ENCODE measurements around the gene SUCLG2. TPM values are rescaled to one million over a fixed set of nuclear protein-coding genes. Genes with fewer than 3 reads are reported as not detected.

The SUCLG2 gene
- total and polyA plus RNA-seq, 2 of the 4 experiments (the other 2 are of a cell fraction): 26.8 to 34.6 TPM

DNA sequence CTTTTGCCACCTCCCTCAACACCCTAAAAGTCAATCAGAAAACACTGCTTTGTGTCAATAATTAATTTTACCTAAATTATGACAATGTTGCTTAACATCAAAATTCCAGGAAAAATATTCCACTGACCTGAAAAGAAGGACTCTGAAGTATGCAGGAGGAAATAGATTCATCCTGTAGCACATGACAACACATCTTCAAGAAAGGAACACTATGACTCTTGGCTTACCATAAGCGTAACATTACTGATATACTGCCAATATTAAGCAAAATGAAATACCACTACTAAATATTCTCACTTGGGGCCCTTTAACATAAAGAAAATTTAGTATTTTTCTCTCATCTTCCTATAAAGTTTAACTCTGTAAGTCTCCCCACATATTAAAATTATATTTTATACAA lies 9.6 kb downstream of the SUCLG2 start:
- no CpG with 5 or more reads among the region's 1 CpG for WGBS, 2 experiments (ENCODE audit: extremely low coverage in 2 of 2, insufficient read length in 1 of 2)
- Histone ChIP-seq H3K4me1 (ENCODE audit: control insufficient read depth, insufficient read depth, low read length) (peaks cover 19% of the 10 kb centered on the region), H4K20me1 (ENCODE audit: insufficient read depth, low read length) (peaks cover 11% of the 10 kb centered on the region; the same call in 1 of the 2 replicates), H3K27ac (ENCODE audit: insufficient read depth, low read length) (no peak overlapping the region), H3K9me1 (ENCODE audit: insufficient read depth, low read length) (peaks cover 17% of the 10 kb centered on the region), H3K36me3 (ENCODE audit: control insufficient read depth, insufficient read depth, low read length) (no peaks in the 10 kb centered on the region), H3K18ac (ENCODE audit: low read depth, low read length) (no peak overlapping the region), H4K8ac (ENCODE audit: low read depth in 2 of 2, low read length in 2 of 2) (no peak overlapping the region), H2AK9ac (replicated peaks; ENCODE audit: low read depth, low read length, poor library complexity) (no peak overlapping the region), H2AFZ (replicated peaks; ENCODE audit: low read length, poor library complexity) (no peak overlapping the region), H3K9me3 (ENCODE audit: control insufficient read depth, insufficient read depth, low read length) (no peaks in the 10 kb centered on the region), H3K4me2 (ENCODE audit: low read depth, low read length) (no peak overlapping the region), H4K91ac (ENCODE audit: insufficient read depth, low read depth, low read length) (no peak overlapping the region), H3K4ac (ENCODE audit: low read depth, low read length) (no peak overlapping the region), H3K56ac (ENCODE audit: extremely low read depth, insufficient read depth, low read length) (no peak overlapping the region), H3K79me1 (ENCODE audit: low read depth in 1 of 2, low read length in 2 of 2) (peaks cover 30 to 68% of the 10 kb centered on the region in 2 experiments), H2BK20ac (ENCODE audit: low read depth, low read length) (no peak overlapping the region), H2BK15ac (ENCODE audit: low read depth, low read length) (no peak overlapping the region), H2BK5ac (ENCODE audit: low read depth, low read length, poor library complexity, severe bottlenecking) (no peak overlapping the region), H2BK120ac (ENCODE audit: low read depth, low read length) (no peak overlapping the region), H3K9ac (ENCODE audit: low read depth, low read length) (no peak overlapping the region), H3K27me3 (ENCODE audit: control insufficient read depth, insufficient read depth, low read length) (no peaks in the 10 kb centered on the region), H4K5ac (ENCODE audit: low read depth, low read length) (no peak overlapping the region), H2AK5ac (ENCODE audit: low read depth, low read length) (no peak overlapping the region), H3K23ac (ENCODE audit: low read depth, low read length) (no peak overlapping the region), H3K14ac (replicated peaks; ENCODE audit: low read depth, low read length) (no peak overlapping the region), H3K4me3 (ENCODE audit: insufficient read depth, low read depth, low read length) (no peak overlapping the region)
- TF ChIP-seq POLR2A (IDR thresholded peaks at IDR 0.05; ENCODE audit: low read depth, low read length) (no peak), CHD1 (IDR thresholded peaks at IDR 0.05; ENCODE audit: low read depth, low read length) (no peak), FOS (IDR thresholded peaks at IDR 0.05; ENCODE audit: low read depth, low read length) (no peak)
- no TSS peak for BruUV-seq (replicated peaks)
- ChIA-PET CTCF (no interaction called here), POLR2A (ENCODE audit: unreplicated experiment) (no interaction called here)
- intact Hi-C loops (cut with micrococcal nuclease) (loop anchor here (5.0 kb wide), 1 partner anchor 183 kb away; no protein-coding TSS in a partner anchor), in situ Hi-C loops (cut with MboI; ENCODE audit: low sequenced_read_pairs) (no loop called here), dilution Hi-C loops (cut with HindIII; ENCODE audit: low sequenced_read_pairs, unreplicated experiment) (no loop called here)
- DNase-seq (no peak), ATAC-seq (ENCODE audit: low read depth) (no peak)

Data from IMR-90 (cell line).